Hepatocyte (in vitro differentiated cells): ENCODE measurements around the gene NTHL1. TPM values are rescaled to one million over a fixed set of nuclear protein-coding genes. Genes with fewer than 3 reads are reported as not detected.
A peak's percentile ranks its signal among the peaks of the same experiment; 100 is the strongest.

Experiments used
- DNase-seq: peaks from one replicate; pipeline ENCODE4 v3.0.0-alpha.2; 2016; ENCODE audit warnings: low spot score
- H2AFZ ChIP-seq: fragments of 200-600 bp; sonication (generic); 2 replicates; pipeline ENCODE4 v1.6.0; 2016; ENCODE audit warnings: antibody characterized with exemption, mild to moderate bottlenecking
- H3K27ac ChIP-seq: fragments of 200-600 bp; sonication (generic); 2 replicates; pipeline ENCODE4 v1.5.1; 2016; ENCODE audit warnings: mild to moderate bottlenecking
- H3K27me3 ChIP-seq: fragments of 200-600 bp; sonication (generic); 2 replicates; pipeline ENCODE4 v1.6.1; 2016
- H3K36me3 ChIP-seq: fragments of 200-600 bp; sonication (generic); replicated peaks from 2 replicates; pipeline ENCODE4 v1.5.1; 2016; ENCODE audit warnings: low read depth; ENCODE audit not compliant: insufficient read depth
- H3K4me1 ChIP-seq: fragments of 200-600 bp; sonication (generic); 2 replicates; pipeline ENCODE4 v1.5.1; 2016; ENCODE audit warnings: mild to moderate bottlenecking, moderate library complexity; ENCODE audit not compliant: insufficient read depth
- H3K4me2 ChIP-seq: fragments of 200-600 bp; sonication (generic); 2 replicates; pipeline ENCODE4 v1.6.0; 2016
- H3K4me3 ChIP-seq: fragments of 200-600 bp; sonication (generic); 2 replicates; pipeline ENCODE4 v1.5.1; 2016; ENCODE audit warnings: mild to moderate bottlenecking
- H3K79me2 ChIP-seq: fragments of 200-600 bp; sonication (generic); 2 replicates; pipeline ENCODE4 v1.6.0; 2017; ENCODE audit warnings: mild to moderate bottlenecking
- H3K9me2 ChIP-seq: fragments of 200-600 bp; sonication (generic); replicated peaks from 2 replicates; pipeline ENCODE4 v1.6.0; 2017; ENCODE audit warnings: mild to moderate bottlenecking; ENCODE audit not compliant: insufficient read depth
- H3K9me3 ChIP-seq: fragments of 200-600 bp; sonication (generic); 2 replicates; pipeline ENCODE4 v1.5.1; 2016; ENCODE audit warnings: low read depth, mild to moderate bottlenecking
- H4K20me1 ChIP-seq: fragments of 200-600 bp; sonication (generic); 2 replicates; pipeline ENCODE4 v1.6.0; 2016; ENCODE audit warnings: mild to moderate bottlenecking; ENCODE audit not compliant: insufficient read depth, poor library complexity, severe bottlenecking
- CTCF ChIP-seq: fragments of 200-600 bp; sonication (generic); IDR thresholded peaks from 2 replicates; pipeline ENCODE4 v1.5.1; 2016; ENCODE audit warnings: antibody characterized with exemption, mild to moderate bottlenecking; ENCODE audit not compliant: poor library complexity
- EZH2 ChIP-seq: fragments of 200-600 bp; sonication (generic); IDR thresholded peaks from 2 replicates; pipeline ENCODE4 v1.6.1; 2016; ENCODE audit warnings: antibody characterized with exemption, mild to moderate bottlenecking, borderline replicate concordance
- EZH2phosphoT487 ChIP-seq: fragments of 200-600 bp; sonication (generic); IDR thresholded peaks from one replicate; pipeline ENCODE4 v1.6.1; 2018; ENCODE audit warnings: antibody characterized with exemption, mild to moderate bottlenecking, low read depth, moderate library complexity; ENCODE audit not compliant: unreplicated experiment, severe bottlenecking
- WGBS: methylation state at CpG from one replicate; pipeline ENCODE4 v1.1.6; 2016; ENCODE audit warnings: low lambda C conversion rate; ENCODE audit errors: missing lambda C conversion rate; 5-methylcytosine and 5-hydroxymethylcytosine counted together
- polyA plus RNA-seq: library from polyadenylated mRNA; unstranded; fragments of >200 nt; fragmentation: Nextera tagmentation; extraction: Ambion mirVana; gene quantifications from 2 replicates; pipeline ENCODE4 v1.2.1, GENCODE V29; 2016
- total RNA-seq: library from RNA; depleted of rRNA; stranded (reverse); fragments of >200 nt; gene quantifications from 2 replicates; pipeline ENCODE4 v1.2.3, GENCODE V29; 2014

NTHL1 gene
- total and polyA plus RNA-seq, 2 experiments from 2014 or later: 19.6 to 28.5 TPM

GRCh38 chr16:2039274-2040031 is 8.2 kb downstream of the NTHL1 start:
- 28% methylated on average over 28 of the region's 29 CpGs for WGBS
- peaks cover 67% of the 10 kb centered on the region for H3K4me1 ChIP-seq
- H2AFZ ChIP-seq: no peak overlapping the region
- no peak overlapping the region for H3K4me3 ChIP-seq
- DNase-seq: peak; percentile 95
- H3K36me3 ChIP-seq: no peaks in the 10 kb centered on the region
- no peak for TF ChIP-seq CTCF
- TF ChIP-seq EZH2: no peak
- no peak for TF ChIP-seq EZH2phosphoT487
- H3K27ac ChIP-seq: peak overlapping the region; percentile 94
- H3K79me2 ChIP-seq: peaks cover 5% of the 10 kb centered on the region
- peak overlapping the region; percentile 58 for H3K4me2 ChIP-seq
- no peaks in the 10 kb centered on the region for H4K20me1 ChIP-seq
- H3K9me2 ChIP-seq: no peaks in the 10 kb centered on the region
- no peaks in the 10 kb centered on the region for H3K27me3 ChIP-seq
- H3K9me3 ChIP-seq: no peaks in the 10 kb centered on the region

GRCh38 chr16:2038382-2039231 is 9.0 kb downstream of the NTHL1 start:
- TF ChIP-seq EZH2 (no peak), EZH2phosphoT487 (no peak), CTCF (no peak)
- Histone ChIP-seq H3K4me1 (peaks cover 72% of the 10 kb centered on the region), H3K36me3 (no peaks in the 10 kb centered on the region), H3K9me2 (no peaks in the 10 kb centered on the region), H3K4me3 (no peak overlapping the region), H3K4me2 (peak overlapping the region; percentile 58), H3K9me3 (no peaks in the 10 kb centered on the region), H2AFZ (no peak overlapping the region), H3K79me2 (peaks cover 5% of the 10 kb centered on the region), H4K20me1 (no peaks in the 10 kb centered on the region), H3K27me3 (no peaks in the 10 kb centered on the region), H3K27ac (peak overlapping the region; percentile 94)
- WGBS: 49% methylated on average over 23 of the region's 41 CpGs
- peak; percentile 69 for DNase-seq

DNA sequence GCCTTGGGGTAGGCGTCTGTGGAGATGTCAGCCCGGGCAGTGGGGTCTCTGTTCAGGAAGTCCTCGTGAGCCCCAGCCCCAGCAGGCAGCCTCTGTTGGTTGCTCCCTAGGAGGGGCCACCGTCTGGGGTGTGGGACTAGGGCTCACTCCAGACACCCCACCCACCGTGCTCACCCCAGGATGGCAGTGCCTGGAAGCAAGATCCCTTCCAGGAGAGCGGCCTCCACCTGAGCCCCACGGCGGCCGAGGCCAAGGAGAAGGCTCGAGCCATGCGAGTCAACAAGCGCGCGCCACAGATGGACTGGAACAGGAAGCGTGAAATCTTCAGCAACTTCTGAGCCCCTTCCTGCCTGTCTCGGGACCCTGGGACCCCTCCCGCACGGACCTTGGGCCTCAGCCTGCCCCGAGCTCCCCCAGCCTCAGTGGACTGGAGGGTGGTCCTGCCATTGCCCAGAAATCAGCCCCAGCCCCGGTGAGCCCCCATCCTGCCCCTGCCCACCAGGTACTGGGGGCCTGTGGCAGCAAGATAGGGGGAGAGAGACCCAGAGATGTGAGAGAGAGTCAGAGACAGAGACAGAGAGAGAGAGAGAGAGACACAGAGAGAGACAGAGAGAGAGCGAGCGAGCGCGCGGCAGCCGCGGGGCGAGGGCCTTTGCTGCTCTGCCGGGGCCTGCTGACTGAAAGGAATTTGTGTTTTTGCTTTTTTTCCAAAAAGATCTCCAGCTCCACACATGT is 9.8 kb downstream of the NTHL1 start:
- no peak overlapping the region for H3K4me3 ChIP-seq
- no peaks in the 10 kb centered on the region for H4K20me1 ChIP-seq
- no peak for DNase-seq
- no peak overlapping the region for H2AFZ ChIP-seq
- 59% methylated on average over 28 of the region's 29 CpGs for WGBS
- peak overlapping the region; percentile 100 for H3K27ac ChIP-seq
- no peaks in the 10 kb centered on the region for H3K9me2 ChIP-seq
- peaks cover 79% of the 10 kb centered on the region for H3K4me1 ChIP-seq
- peak overlapping the region; percentile 64 for H3K4me2 ChIP-seq
- H3K27me3 ChIP-seq: no peaks in the 10 kb centered on the region
- H3K36me3 ChIP-seq: no peaks in the 10 kb centered on the region
- H3K79me2 ChIP-seq: peaks cover 5% of the 10 kb centered on the region
- H3K9me3 ChIP-seq: no peaks in the 10 kb centered on the region
- TF ChIP-seq EZH2phosphoT487: no peak
- TF ChIP-seq EZH2: no peak
- TF ChIP-seq CTCF: no peak
